ENCODE results near the gene TSPAN18. TPM values are rescaled to one million over a fixed set of nuclear protein-coding genes. Genes with fewer than 3 reads are reported as not detected.

TSPAN18 gene
- polyA plus RNA-seq, 1 of the 3 experiments (the other 2 are of a cell fraction), result 0.72 TPM

DNA sequence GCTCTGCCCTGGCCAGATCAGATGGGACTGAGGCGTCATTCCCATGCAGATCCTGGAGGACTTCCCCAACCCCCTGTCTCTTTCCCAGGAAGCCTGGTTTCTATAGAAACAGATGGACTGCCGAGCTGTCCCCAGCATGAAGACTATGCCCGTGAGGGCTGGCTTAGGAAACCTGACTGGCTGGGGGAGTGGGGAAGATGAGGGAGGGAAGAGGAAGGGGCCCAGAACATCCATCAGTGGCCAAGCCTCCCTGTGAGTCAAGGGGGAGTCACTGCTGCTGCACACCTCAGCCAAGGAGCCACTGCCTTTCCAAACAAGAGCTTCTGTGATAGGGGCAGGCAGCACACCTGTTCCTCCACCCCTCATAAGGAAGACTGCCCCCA, 218.1 kb downstream of the TSPAN18 start:
- Histone ChIP-seq H3K4me3 (ENCODE audit: low read depth in 2 of 2, low read length in 1 of 2) (no peak overlapping the region), H3K9me3 (no peaks in the 10 kb centered on the region), H3K27ac (ENCODE audit: low read depth in 2 of 2, low read length in 1 of 2) (no peak overlapping the region), H3K4me2 (no peak overlapping the region), H3F3A (replicated peaks; ENCODE audit: insufficient read depth) (peaks cover 3% of the 10 kb centered on the region), H2AFZ (ENCODE audit: low read depth) (no peak overlapping the region), H3K9me2 (no peaks in the 10 kb centered on the region), H4K20me1 (ENCODE audit: insufficient read depth) (peaks cover 48% of the 10 kb centered on the region), H3K79me2 (ENCODE audit: insufficient read depth) (no peaks in the 10 kb centered on the region), H3K9ac (no peak overlapping the region), H3K36me3 (replicated peaks in 1 of 2; ENCODE audit: control insufficient read depth in 1 of 2, insufficient read depth in 2 of 2, low read length in 1 of 2) (no peaks in the 10 kb centered on the region), H3K27me3 (ENCODE audit: insufficient read depth) (no peaks in the 10 kb centered on the region), H3K4me1 (ENCODE audit: control insufficient read depth in 1 of 2, insufficient read depth in 2 of 2, low read depth in 1 of 2, low read length in 1 of 2) (peaks cover 0 to 5% of the 10 kb centered on the region in 2 experiments; a peak in 1 of 4 replicates)
- no peak for DNase-seq
- ChIA-PET POLR2A (no interaction called here), CTCF (interaction anchor here (0.6 to 24.2 kb wide), 8 partner anchors 6 to 388 kb away, joined by 3 to 1245 read pairs (median 6); no protein-coding TSS in a partner anchor)
- TF ChIP-seq FOSL2 (IDR thresholded peaks at IDR 0.05; ENCODE audit: borderline replicate concordance, low read depth) (no peak), MEF2A (IDR thresholded peaks at IDR 0.05; ENCODE audit: borderline replicate concordance, low read depth) (no peak), ZBTB33 (IDR thresholded peaks at IDR 0.05; ENCODE audit: borderline replicate concordance, low read depth) (no peak), RCOR1 (IDR thresholded peaks at IDR 0.05; ENCODE audit: low read length) (no peak), ELF1 (IDR thresholded peaks at IDR 0.05) (no peak), PBX3 (IDR thresholded peaks at IDR 0.05) (no peak), RXRA (IDR thresholded peaks at IDR 0.05; ENCODE audit: borderline replicate concordance, low read depth) (no peak), MXI1 (IDR thresholded peaks at IDR 0.05; ENCODE audit: low read depth, low read length) (no peak), SMC3 (IDR thresholded peaks at IDR 0.05; ENCODE audit: low read depth, low read length) (no peak)
- WGBS (ENCODE audit: low lambda C conversion rate), result 59% methylated on average over 3 of the region's 3 CpGs

DNA sequence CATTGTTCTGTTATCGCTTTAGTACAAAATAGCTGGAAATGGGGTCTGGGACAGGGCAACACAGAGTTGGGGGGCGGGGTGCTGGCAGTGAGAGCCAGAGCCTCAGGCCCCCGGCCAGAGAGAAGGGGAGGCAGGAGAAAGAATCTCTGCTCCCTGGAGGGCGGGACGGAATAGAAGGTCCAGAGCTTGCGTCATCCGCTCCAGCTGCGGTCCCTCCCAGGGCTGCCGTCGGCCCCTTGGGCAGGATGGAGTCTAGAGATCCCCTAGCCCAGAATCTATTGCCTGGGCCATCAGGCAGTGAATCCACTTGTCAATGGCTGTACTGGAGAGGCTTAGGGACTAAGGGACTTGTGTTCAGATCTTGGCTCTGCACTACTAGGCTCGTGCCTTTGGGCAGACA, 218.9 kb downstream of the TSPAN18 start:
- Histone ChIP-seq H3K9me2 (no peaks in the 10 kb centered on the region), H3K9me3 (no peaks in the 10 kb centered on the region), H4K20me1 (ENCODE audit: insufficient read depth) (peaks cover 48% of the 10 kb centered on the region), H3K36me3 (replicated peaks in 1 of 2; ENCODE audit: control insufficient read depth in 1 of 2, insufficient read depth in 2 of 2, low read length in 1 of 2) (no peaks in the 10 kb centered on the region), H3K27ac (ENCODE audit: low read depth in 2 of 2, low read length in 1 of 2) (no peak overlapping the region), H3K79me2 (ENCODE audit: insufficient read depth) (no peaks in the 10 kb centered on the region), H3F3A (replicated peaks; ENCODE audit: insufficient read depth) (no peaks in the 10 kb centered on the region), H3K4me2 (no peak overlapping the region), H3K4me3 (ENCODE audit: low read depth in 2 of 2, low read length in 1 of 2) (no peak overlapping the region), H3K9ac (no peak overlapping the region), H3K27me3 (ENCODE audit: insufficient read depth) (no peaks in the 10 kb centered on the region), H2AFZ (ENCODE audit: low read depth) (no peak overlapping the region), H3K4me1 (ENCODE audit: control insufficient read depth in 1 of 2, insufficient read depth in 2 of 2, low read depth in 1 of 2, low read length in 1 of 2) (peaks cover 0 to 5% of the 10 kb centered on the region in 2 experiments; a peak in 1 of 4 replicates)
- no peak for DNase-seq
- ChIA-PET POLR2A (interaction anchor here (0.6 kb wide), 1 partner anchor 9 kb away, joined by 4 read pairs; no protein-coding TSS in a partner anchor), CTCF (interaction anchor here (1.0 to 24.2 kb wide), 9 partner anchors 7 to 826 kb away, joined by 3 to 1245 read pairs (median 5); no protein-coding TSS in a partner anchor)
- WGBS (ENCODE audit: low lambda C conversion rate), result 96% methylated on average over 10 of the region's 11 CpGs
- TF ChIP-seq USF1 (IDR thresholded peaks at IDR 0.05; ENCODE audit: borderline replicate concordance, low read depth) (no peak), NFIC (IDR thresholded peaks at IDR 0.05; ENCODE audit: borderline replicate concordance) (no peak), PBX3 (IDR thresholded peaks at IDR 0.05) (no peak), RXRA (IDR thresholded peaks at IDR 0.05; ENCODE audit: borderline replicate concordance, low read depth) (no peak), EP300 (IDR thresholded peaks at IDR 0.05; ENCODE audit: borderline replicate concordance in 1 of 2, low read depth in 1 of 2, low read length in 1 of 2) (no peak), GATA2 (CRISPR knock-in tag; IDR thresholded peaks at IDR 0.05) (no peak), MXI1 (IDR thresholded peaks at IDR 0.05; ENCODE audit: low read depth, low read length) (no peak), FOSL2 (IDR thresholded peaks at IDR 0.05; ENCODE audit: borderline replicate concordance, low read depth) (no peak), TCF12 (IDR thresholded peaks at IDR 0.05) (no peak), RFX5 (IDR thresholded peaks at IDR 0.05; ENCODE audit: low read length) (no peak), MEF2A (IDR thresholded peaks at IDR 0.05; ENCODE audit: borderline replicate concordance, low read depth) (no peak), NRF1 (IDR thresholded peaks at IDR 0.05; ENCODE audit: low read depth, low read length) (no peak), FOXM1 (IDR thresholded peaks at IDR 0.05; ENCODE audit: low read depth) (no peak), TAF1 (IDR thresholded peaks at IDR 0.05; ENCODE audit: borderline replicate concordance, low read depth, low read length) (no peak)
- TF ChIP-seq, protein P1, sequence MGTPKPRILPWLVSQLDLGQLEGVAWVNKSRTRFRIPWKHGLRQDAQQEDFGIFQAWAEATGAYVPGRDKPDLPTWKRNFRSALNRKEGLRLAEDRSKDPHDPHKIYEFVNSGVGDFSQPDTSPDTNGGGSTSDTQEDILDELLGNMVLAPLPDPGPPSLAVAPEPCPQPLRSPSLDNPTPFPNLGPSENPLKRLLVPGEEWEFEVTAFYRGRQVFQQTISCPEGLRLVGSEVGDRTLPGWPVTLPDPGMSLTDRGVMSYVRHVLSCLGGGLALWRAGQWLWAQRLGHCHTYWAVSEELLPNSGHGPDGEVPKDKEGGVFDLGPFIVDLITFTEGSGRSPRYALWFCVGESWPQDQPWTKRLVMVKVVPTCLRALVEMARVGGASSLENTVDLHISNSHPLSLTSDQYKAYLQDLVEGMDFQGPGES (IDR thresholded peaks at IDR 0.05; ENCODE audit: low read depth, low read length), result no peak
- TF ChIP-seq, protein P2, sequence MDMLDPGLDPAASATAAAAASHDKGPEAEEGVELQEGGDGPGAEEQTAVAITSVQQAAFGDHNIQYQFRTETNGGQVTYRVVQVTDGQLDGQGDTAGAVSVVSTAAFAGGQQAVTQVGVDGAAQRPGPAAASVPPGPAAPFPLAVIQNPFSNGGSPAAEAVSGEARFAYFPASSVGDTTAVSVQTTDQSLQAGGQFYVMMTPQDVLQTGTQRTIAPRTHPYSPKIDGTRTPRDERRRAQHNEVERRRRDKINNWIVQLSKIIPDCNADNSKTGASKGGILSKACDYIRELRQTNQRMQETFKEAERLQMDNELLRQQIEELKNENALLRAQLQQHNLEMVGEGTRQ (IDR thresholded peaks at IDR 0.05; ENCODE audit: borderline replicate concordance, low read depth, low read length), result no peak
